ENCODE measurements around the gene TMEFF1.

GRCh38 chr9:100623969-100624368 is 151.0 kb downstream of the TMEFF1 start:
- TF ChIP-seq CTCF (IDR thresholded peaks at IDR 0.05; ENCODE audit: low read length) (no peak), EZH2 (IDR thresholded peaks at IDR 0.05; ENCODE audit: borderline replicate concordance, low read length) (no peak)

All from OCI-LY1 (cell line).